ENCODE results near the gene CACNA1D. TPM values are rescaled to one million over a fixed set of nuclear protein-coding genes. Genes with fewer than 3 reads are reported as not detected.

Gene CACNA1D
- total RNA-seq, 1 donor from 2014 or later, result 6.3 TPM

DNA sequence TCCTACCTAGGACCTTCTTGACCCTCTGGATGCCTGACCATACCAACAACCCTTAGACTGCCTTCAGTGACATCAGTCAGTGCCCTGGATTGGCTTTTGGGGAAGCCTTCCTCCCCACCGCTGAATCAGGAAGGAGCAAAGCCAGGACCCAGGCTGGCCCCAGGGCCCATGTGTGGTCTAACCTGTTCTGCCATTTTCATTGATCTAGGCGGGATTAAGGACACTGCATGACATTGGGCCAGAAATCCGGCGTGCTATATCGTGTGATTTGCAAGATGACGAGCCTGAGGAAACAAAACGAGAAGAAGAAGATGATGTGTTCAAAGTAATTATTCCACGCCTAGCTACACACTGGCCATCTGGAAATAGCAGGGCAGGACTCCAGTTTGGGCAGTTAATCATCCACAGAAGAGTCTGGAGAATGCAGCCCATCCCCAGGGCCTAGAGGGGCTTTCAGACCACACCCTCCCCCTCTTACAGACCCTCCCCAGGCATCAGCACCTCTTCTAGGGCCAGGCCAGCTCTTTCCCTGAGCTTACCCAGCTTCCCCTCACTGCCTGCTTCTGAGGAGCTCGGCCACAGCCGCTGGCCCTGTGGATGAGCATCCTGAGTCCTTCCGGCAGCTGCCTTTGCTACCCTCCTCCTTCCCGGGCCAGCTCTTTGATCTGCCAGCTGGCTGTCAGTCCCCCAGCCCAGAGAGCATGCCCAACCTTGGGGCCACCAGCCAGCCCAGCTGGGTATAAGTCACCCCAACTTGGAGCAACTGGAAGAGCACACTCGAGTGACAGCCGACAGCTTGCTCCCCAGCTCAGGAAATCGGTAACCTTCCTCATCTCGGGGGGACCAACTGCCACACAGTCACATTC is 305.9 kb downstream of the CACNA1D start:
- no peak overlapping the region for H3K4me3 Mint-ChIP-seq (ENCODE audit: low read depth)
- peaks cover 6% of the 10 kb centered on the region for H3K27me3 Mint-ChIP-seq
- no peak for DNase-seq (ENCODE audit: low spot score, unreplicated experiment)
- no peaks in the 10 kb centered on the region for H3K36me3 Mint-ChIP-seq (ENCODE audit: insufficient read depth)
- TF ChIP-seq CTCF (IDR thresholded peaks at IDR 0.05; ENCODE audit: unreplicated experiment), result no peak
- H3K9me3 Mint-ChIP-seq (ENCODE audit: low read depth), result no peaks in the 10 kb centered on the region
- no peak overlapping the region for H3K27ac Mint-ChIP-seq
- H3K4me1 Mint-ChIP-seq (ENCODE audit: low read depth), result no peaks in the 10 kb centered on the region

GRCh38 chr3:53801319-53801718 is 306.9 kb downstream of the CACNA1D start:
- no peak overlapping the region for H3K27ac Mint-ChIP-seq
- no peak for TF ChIP-seq CTCF (IDR thresholded peaks at IDR 0.05; ENCODE audit: unreplicated experiment)
- DNase-seq (ENCODE audit: low spot score, unreplicated experiment), result no peak
- peaks cover 6% of the 10 kb centered on the region for H3K27me3 Mint-ChIP-seq
- no peaks in the 10 kb centered on the region for H3K4me1 Mint-ChIP-seq (ENCODE audit: low read depth)
- no peak overlapping the region for H3K4me3 Mint-ChIP-seq (ENCODE audit: low read depth)
- H3K9me3 Mint-ChIP-seq (ENCODE audit: low read depth), result no peaks in the 10 kb centered on the region
- no peaks in the 10 kb centered on the region for H3K36me3 Mint-ChIP-seq (ENCODE audit: insufficient read depth)

DNA sequence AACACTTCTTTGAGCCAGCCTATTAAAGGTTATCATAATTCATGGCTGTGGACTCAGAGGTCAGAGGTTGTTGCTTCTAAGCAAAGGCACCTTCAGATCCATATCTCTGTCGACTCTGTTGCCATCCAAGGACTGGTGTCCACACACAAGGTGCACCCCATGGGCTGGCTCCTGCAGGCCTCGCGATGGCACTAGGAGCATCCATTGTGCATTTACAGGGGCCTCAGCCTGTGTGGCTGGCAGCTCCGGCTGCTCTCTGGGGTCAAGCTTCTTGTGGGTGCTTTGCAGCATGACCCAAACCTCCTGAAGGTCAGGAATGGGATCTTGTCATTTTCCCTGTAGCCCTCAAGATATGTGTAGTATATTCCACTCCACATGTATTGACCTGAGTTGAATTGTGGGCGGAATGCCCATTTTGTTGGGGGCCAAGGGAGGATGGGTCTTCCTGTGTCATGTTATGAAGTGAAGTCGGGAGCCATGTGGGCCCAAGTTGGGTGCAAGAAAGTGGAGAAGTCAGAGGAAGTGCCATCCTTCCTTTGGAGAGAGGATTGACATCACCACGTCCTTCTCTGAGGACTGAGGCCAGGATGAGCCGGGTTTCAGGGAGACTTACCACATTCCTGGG is 308.0 kb downstream of the CACNA1D start:
- DNase-seq (ENCODE audit: low spot score, unreplicated experiment), result no peak
- peaks cover 6% of the 10 kb centered on the region for H3K4me1 Mint-ChIP-seq (ENCODE audit: low read depth)
- H3K27me3 Mint-ChIP-seq, result peaks cover 6% of the 10 kb centered on the region
- no peaks in the 10 kb centered on the region for H3K36me3 Mint-ChIP-seq (ENCODE audit: insufficient read depth)
- no peak for TF ChIP-seq CTCF (IDR thresholded peaks at IDR 0.05; ENCODE audit: unreplicated experiment)
- H3K9me3 Mint-ChIP-seq (ENCODE audit: low read depth), result no peaks in the 10 kb centered on the region
- no peak overlapping the region for H3K27ac Mint-ChIP-seq
- H3K4me3 Mint-ChIP-seq (ENCODE audit: low read depth), result no peak overlapping the region

DNA sequence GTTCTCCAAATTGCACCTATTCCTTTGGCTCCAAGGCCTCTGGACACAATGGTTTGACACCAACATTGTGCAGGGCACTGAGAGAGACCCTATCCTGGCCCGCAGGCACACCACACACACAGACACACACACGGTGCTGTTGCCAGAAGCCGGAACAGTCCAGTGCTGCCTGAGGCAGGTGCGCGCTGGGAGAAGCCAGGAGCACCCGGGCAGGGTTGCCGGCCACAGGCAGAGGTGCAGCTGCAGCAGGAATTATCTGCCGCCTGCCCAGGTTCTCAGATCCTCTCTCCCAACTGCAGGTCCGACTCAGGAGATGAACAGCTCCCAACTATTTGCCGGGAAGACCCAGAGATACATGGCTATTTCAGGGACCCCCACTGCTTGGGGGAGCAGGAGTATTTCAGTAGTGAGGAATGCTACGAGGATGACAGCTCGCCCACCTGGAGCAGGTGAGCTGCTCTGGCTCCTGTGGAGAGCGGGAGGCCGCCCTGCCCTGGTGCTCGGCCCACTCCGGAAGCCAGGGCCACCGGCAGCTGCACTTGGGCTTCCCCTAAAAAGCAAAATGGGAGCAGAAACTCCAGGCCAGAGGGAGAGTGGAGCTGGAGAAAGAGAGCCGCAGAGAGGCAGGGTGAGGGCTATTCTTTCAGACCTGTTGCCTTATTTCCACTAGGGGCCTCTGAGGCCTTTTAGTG is 308.9 kb downstream of the CACNA1D start:
- no peak overlapping the region for H3K27ac Mint-ChIP-seq
- TF ChIP-seq CTCF (IDR thresholded peaks at IDR 0.05; ENCODE audit: unreplicated experiment), result peak; percentile 9

More for the DNA sequence above, 308.9 kb downstream of the CACNA1D start:
- no peak for DNase-seq (ENCODE audit: low spot score, unreplicated experiment)
- H3K4me1 Mint-ChIP-seq (ENCODE audit: low read depth), result peaks cover 9% of the 10 kb centered on the region
- no peaks in the 10 kb centered on the region for H3K36me3 Mint-ChIP-seq (ENCODE audit: insufficient read depth)
- no peaks in the 10 kb centered on the region for H3K9me3 Mint-ChIP-seq (ENCODE audit: low read depth)
- no peak overlapping the region for H3K4me3 Mint-ChIP-seq (ENCODE audit: low read depth)
- H3K27me3 Mint-ChIP-seq, result peaks cover 6% of the 10 kb centered on the region

Measured in progenitor cell of endocrine pancreas (in vitro differentiated cells).